COLO829 (cell line): ENCODE measurements around the gene TPSAB1.
"Not testable (repeated sequence)": the region's sequence is repeated elsewhere in the genome, so short reads cannot be mapped to it uniquely, and the experiment has no call there.

ENCODE experiments used
- DNase-seq: peaks from one replicate; pipeline ENCODE4 v3.0.0; 2012; ENCODE audit warnings: low spot score

The TPSAB1 gene

DNA sequence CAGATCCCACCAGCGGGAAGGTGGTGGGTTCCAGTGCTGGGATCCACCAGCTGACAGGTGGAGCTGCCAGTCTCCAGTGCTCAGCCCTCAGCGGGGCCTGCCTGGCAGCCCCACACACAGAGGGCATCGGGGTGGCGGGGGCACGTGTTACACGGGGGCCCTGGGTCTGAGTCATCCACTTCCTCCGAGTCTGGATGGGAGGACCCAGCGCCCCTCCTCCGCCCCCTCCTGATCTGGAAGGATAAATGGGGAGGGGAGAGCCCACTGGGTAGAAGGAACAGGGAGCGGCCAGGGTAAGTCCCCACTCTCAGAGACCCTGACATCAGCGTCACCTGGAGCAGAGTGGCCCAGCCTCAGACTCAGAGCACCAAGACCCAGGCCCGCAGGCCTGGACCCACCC lies at the start of gene TPSAB1:
Gene TPSAB1, plus strand, starts transcription at position 270 of the 400 bp plus-strand sequence. CDS start 234 bp downstream, outside the sequence.
- DNase-seq, result not testable (repeated sequence)

DNA sequence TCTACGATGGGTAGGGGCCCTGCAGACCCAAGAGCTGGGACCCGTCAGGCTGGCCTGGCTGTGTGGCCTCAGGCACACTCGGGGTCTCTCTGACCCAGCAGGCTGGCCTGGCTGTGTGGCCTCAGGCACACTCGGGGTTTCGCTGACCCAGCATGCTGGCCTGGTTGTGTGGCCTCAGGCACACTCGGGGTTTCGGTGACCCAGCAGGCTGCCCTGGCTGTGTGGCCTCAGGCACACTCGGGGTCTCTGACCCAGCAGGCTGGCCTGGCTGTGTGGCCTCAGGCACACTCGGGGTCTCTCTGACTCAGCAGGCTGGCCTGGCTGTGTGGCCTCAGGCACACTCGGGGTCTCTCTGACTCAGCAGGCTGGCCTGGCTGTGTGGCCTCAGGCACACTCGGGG lies 49.7 kb upstream of the TPSAB1 start:
- not testable (repeated sequence) for DNase-seq

DNA sequence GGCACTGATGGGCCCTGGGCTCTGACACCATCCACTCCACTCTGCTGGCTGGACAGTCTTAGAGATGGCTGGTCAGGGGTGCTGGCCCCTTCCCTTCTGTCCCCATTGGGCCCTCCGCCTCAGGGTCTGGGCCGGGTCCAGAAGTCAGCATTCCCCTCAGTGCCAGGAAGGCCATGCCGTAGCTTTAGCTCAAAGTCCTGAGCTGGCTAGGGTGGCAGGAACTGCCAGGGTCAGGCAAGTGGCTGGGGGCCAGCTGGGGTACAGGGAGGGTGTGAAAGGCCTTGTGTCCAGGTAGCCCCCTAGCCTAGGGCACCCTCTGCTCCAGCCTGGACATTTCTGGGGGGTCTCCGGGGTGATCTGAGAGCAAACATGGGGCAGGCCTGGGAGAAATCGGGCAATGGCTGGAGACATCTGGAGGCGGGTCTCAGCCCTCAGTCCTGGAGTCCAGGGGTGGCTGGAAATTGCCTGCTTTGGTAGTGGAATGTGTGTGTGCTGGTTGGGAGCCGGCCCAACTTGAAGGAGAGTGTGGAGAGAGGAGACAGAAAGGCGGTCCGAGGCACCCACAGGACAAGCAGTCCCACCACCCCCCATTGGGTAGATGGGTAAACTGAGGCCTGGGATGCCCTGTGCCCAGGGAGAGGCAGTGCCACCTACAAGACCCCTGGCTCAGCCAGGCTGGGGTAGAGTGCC lies 48.0 kb upstream of the TPSAB1 start:
- no peak for DNase-seq

DNA sequence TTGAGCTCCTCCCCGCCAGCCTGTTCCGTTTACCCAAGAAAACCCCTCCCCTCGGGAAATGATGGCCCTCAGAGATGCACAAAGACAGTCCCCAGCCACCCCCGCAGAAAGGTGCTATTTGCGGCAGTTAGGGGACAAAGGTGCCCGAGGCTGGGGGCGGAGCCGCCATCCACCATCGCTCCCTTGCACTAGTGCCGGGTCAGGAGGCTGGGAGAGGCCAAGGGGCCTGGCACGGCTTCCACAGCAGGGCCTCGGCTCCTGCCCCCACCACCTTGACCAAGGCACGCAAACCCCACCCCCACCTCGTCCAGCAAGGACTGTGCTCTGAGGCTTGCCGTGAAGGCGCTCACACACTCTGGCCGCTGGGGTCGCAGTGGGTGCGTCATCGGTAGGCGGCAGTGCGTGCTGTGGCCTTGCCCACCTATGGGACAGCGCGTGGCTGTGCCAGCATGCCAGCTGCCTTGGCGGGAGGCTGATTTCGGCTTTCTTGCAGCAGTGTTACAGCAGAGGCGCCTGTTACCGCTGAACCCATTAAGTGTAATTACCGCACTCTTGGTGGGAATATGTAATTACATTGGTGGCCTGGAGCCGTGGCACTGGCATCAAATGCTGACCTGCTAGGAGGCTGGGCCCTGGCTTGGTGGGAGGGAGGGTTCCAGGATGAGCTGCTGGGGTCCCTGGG lies 47.2 kb upstream of the TPSAB1 start:
- no peak for DNase-seq

DNA sequence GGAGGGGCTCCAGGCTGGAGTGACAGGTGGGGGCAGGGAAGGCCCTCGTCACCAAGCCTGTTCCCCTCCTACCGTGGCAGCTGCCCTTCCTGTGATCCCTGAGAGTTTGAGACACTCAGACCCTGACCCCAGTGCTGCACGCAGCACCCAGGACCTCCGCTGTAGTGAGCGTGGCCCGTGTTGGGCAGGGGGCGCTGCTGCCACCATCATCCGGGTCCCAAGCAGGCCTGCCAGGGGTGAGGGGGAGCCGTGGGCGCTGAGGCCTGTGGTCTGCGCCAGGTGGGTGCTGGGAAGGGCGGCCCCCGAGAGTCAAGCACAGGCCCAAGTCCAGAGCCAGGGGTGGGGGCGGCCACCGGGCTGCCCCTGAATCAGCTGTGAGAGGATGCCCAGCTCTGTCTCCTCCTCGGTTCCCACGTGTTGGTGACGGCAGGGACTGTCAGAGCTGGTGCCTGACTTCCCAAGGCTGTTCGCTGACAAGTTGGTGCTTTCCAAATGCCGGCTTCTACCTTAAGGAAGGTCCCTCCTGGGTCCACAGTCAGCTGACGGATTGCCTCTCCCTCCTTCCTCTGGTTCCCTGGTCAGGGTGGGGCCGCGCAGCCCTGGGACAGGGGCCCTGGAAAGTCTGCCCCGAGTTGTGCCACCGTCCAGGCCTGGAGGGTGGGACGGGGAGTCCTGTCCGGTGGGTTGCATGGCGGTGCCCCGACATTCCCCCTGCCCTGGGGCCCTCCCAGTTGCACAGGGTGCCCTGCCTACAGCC lies 46.5 kb upstream of the TPSAB1 start:
- no peak for DNase-seq

DNA sequence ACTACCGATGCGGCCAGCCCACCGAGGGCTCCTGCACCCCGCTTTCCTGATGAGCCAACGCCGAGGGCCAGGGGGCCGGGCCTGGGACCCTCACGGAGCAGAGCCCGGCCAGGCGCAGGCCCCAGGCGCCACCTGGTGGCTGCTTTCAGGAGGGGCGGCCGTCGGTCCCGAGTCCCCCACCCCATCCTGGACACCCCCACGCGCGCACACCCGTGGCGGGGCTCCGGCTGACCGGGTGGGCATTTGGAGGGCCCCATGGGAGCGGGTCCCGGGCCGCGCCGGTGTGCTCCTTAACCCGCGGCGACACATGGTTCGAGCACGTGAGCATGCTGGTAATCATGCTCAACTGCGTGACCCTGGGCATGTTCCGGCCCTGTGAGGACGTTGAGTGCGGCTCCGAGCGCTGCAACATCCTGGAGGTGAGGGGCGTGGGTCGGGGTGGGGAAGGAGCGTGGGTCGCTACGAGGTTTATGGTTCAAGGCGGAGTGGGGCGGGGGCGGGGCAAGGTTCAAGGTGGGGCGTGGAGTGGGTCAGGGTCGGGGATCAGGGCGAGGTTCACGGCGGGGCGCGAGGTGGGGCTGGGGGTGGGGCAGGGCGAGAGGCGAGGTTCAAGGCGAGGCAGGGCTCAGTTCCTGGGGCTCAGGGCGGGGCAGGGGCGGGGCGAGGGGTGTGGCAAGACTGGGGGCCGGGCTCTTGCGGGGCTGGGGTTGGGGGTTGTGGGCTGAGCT lies 45.7 kb upstream of the TPSAB1 start:
- DNase-seq, result no peak

DNA sequence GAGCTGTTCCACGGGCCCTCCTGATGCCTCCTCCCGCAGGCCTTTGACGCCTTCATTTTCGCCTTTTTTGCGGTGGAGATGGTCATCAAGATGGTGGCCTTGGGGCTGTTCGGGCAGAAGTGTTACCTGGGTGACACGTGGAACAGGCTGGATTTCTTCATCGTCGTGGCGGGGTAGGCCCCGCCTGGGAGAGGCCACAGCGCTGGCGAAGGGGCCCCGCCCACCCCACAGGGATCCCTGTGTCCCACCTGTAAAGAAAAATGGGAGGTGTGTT lies 45.2 kb upstream of the TPSAB1 start:
- DNase-seq, result no peak

DNA sequence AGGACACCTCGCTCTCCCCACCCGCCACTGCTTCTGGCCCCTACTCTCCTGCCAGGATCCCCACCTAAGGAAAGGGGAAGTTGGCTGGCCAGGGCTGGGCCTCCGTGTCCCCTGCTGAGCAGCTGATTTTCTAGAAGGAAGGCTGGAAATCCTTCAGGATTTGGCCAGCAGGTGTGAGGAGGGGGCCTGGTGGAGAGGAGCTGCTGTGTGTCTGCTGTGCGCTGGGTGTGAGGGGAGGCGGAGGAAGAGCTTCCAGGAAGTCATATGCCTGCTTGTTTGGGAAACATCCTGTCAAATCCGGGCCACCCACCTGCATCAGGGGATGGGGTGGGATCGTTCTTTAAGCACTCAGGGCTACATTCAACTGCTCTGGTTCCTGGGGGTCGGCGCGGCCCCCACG lies 44.0 kb upstream of the TPSAB1 start:
- no peak for DNase-seq

DNA sequence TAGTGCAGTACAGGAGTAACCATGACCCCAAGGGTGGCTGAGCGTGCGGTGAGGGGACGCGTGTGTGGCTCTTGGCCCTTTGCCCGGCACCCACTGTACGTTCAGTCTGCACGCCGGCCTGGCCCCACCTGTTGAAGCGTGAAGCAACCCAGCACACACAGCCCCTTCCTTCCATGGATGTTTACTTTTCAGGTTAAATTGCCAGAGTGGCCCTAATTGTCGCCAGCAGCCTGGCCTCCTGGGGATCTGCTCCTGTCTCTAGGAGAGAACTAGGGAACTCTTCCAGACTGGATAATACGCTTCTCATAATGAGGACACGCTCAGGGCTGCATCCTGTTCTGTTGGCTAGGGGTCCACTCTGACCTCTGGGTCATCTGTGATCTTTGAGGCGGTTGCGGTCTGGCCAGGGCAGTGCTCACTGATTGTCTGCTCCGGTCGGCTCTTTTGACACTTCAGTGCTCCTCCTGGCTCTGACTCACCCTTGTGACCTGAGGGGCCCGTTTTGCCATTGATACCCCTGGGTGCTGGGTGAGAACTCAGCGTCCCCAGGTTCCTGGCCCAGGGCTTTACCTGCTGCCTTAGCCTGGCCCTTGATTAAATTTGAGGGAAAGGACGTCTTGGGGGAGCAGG lies 43.2 kb upstream of the TPSAB1 start:
- DNase-seq, result no peak

DNA sequence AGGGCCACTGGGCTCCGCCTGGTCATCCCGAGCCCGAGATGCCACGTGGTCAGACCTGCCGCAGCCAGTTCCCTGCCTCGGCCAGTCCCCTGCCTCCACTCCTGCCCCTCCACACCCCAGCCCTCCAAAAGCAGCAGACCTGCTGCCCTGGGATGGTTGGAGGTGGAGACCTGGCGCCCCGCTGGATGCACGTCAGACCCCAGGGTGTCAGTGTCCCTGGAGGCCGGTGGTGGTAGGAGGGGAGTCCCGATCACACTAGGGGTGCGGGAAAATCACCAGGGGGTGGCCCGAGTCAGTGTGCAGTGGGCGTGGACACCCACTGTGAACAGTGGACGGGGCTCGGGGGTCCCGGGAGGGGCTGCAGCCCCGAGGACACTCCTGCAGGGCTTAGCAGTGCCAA lies 42.3 kb upstream of the TPSAB1 start:
- no peak for DNase-seq

DNA sequence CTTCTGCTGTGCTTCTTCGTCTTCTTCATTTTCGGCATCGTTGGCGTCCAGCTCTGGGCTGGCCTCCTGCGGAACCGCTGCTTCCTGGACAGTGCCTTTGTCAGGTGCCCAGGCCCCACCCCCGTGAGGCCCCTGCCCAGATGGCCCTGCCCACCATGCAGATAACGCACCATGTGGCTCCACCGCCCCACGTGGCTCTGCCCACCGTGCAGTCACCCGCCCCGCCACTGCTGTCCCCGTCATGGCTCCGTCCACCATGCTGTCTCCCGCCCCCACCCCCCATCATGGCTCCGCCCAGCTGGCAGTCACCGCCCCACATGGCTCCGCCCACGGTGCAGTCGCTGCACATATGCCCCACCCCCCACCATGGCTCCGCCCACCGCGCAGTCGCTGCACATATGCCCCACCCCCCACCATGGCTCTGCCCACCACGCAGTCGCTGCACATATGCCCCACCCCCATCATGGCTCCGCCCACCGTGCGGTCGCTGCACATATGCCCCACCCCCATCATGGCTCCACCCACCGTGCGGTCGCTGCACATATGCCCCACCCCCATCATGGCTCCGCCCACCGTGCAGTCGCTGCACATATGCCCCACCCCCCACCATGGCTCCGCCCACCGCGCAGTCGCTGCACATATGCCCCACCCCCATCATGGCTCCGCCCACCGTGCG lies 41.7 kb upstream of the TPSAB1 start:
- not testable (repeated sequence) for DNase-seq

DNA sequence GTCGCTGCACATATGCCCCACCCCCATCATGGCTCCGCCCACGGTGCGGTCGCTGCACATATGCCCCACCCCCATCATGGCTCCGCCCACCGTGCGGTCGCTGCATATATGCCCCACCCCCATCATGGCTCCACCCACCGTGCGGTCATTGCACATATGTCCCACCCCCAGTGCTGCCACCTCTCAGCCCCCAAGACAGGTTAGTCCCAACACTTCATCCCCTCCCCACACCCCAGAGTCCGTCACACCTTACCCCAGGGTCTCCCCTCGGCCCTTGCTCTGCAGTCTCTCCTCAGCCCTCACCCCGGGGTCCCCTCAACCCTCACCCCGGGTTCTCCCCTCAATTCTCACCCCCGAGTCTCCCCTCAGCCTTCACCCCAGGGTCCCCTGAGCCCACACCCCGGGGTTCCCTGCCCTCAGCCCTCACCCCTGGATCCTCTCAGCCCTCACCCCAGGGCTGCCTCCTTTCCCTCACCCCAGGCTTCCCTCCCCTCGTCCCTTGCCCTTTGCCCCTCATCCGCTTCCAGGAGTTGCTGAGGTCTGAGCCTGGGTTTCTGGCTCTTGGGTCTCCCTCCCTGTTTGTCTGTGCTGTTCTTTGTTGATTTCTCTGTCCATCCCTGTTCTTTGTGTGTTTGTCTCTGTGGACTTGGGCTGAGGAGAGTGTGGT lies 41.0 kb upstream of the TPSAB1 start:
- no peak for DNase-seq

DNA sequence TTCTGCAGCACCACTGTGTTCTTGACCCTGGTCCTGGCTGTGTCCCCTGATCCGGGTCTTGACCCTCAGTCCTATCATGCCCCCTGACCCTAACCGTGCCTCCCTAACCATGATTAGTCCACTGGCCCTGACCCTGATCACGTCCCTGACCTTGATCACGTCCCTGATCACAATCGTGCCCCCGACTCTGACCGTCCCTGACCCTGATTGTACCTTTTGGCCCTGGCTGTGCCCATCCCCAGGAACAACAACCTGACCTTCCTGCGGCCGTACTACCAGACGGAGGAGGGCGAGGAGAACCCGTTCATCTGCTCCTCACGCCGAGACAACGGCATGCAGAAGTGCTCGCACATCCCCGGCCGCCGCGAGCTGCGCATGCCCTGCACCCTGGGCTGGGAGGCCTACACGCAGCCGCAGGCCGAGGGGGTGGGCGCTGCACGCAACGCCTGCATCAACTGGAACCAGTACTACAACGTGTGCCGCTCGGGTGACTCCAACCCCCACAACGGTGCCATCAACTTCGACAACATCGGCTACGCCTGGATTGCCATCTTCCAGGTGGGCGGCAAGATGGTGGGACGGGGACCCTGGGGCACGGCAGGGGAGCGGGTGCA lies 40.4 kb upstream of the TPSAB1 start:
- DNase-seq, result no peak

DNA sequence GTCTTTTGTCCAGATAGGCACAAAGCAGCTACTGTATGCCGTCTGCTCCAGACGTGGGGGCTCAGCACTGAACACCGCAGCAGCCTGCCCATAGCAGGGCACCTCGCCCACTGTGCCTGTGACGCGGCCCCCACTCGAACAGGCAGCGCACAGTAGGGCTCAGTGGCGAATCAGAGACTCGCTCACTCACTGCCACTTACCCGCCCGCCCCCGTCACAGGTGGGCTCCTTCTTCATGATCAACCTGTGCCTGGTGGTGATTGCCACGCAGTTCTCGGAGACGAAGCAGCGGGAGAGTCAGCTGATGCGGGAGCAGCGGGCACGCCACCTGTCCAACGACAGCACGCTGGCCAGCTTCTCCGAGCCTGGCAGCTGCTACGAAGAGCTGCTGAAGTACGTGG lies 39.1 kb upstream of the TPSAB1 start:
- no peak for DNase-seq

DNA sequence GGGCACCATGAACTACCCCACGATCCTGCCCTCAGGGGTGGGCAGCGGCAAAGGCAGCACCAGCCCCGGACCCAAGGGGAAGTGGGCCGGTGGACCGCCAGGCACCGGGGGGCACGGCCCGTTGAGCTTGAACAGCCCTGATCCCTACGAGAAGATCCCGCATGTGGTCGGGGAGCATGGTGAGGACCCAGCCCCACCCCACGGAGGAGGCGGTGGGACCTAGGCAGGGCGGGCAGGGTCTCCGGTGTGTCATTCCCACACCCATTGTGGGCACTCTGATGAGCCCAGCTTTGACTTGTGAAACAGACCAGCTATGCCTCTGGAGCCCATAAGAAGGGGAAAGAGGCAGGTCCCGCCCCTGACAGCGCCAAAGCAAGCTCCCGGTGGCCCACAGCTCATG lies 38.2 kb upstream of the TPSAB1 start:
- DNase-seq, result no peak

DNA sequence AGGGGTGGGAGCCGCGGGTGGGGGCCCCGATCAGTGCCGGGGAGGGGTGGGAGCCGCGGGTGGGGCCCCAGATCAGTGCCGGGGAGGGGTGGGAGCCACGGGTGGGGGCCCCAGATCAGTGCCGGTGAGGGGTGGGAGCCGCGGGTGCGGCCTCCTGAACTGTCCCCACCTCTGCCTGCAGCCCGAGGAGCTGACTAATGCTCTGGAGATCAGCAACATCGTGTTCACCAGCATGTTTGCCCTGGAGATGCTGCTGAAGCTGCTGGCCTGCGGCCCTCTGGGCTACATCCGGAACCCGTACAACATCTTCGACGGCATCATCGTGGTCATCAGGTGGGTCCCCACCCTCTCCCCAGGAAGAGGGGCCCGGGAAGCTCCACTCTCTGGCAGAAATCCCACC lies 35.6 kb upstream of the TPSAB1 start:
- no peak for DNase-seq

DNA sequence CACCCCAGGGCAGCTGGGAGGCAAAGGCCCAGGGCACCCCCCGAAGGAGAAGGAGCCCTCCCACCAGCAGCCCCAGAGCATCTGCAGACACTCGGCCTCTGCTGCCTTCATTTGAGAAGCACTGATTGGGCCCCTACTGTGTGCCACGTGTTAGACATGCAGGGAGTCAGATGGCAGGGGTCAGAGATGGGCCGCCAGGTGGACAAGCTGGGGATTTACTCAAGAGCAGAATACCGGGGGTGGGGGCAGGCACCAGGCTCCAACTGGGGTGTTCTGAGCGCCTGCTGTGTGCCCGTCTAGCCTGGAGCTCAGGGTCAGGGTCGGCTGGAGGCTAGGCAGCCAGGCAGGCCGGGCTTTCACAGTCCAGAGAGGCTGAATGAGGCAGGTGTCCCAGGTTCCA lies 34.2 kb upstream of the TPSAB1 start:
- no peak for DNase-seq

DNA sequence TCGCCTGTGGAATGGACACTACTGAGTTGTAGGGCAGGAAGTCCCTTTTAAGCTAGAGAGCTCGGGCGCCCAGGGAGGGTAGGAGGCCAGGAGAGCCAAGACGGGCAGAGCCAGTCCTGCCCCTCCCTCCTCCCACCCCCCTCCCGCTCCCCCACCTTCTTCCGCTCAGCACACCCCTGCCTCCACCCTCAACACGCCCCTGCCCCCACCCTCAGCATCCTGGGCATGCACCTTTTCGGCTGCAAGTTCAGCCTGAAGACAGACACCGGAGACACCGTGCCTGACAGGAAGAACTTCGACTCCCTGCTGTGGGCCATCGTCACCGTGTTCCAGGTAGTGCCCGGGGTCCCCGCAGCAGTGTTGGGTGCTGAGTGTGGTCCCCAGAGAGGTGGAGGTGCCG lies 33.7 kb upstream of the TPSAB1 start:
- DNase-seq, result no peak

DNA sequence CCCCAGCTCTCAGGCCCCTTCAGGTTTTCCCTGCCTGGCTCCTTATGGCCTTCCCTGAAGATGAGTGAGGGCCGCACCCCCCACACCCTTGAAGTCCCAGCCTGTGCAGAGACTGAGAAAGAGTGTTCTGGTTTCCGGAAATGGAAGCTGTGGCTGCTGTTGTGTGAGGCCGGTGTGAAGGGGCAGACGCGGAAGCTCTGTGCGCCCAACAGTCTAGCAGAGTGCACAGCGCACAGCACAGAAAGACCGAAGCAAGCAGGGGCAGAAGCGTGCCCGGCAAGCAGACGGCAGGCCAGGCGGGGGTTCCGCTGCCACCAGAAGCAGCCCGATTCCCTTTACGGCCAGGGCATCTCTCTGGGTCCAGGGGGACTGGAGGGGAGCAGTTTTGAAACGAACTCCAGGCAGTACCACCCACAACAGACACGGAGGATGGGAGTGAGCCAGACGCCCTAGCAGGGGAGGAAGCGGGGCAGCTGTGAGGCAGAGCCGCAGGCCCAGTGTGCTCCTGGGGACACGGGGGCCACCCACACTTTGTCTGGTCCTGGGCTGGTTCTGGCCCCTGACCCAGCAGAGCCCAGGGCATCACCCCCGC lies 32.2 kb upstream of the TPSAB1 start:
- DNase-seq, result no peak

DNA sequence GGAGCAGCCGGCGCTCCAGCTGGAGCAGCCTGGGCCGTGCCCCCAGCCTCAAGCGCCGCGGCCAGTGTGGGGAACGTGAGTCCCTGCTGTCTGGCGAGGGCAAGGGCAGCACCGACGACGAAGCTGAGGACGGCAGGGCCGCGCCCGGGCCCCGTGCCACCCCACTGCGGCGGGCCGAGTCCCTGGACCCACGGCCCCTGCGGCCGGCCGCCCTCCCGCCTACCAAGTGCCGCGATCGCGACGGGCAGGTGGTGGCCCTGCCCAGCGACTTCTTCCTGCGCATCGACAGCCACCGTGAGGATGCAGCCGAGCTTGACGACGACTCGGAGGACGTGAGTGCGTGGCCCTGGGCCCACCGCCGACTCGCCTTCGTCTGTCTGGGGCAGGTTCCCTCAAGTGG lies 31.4 kb upstream of the TPSAB1 start:
- no peak for DNase-seq
